IMR-90 (cell line): ENCODE measurements around the gene MRPS31. TPM values are rescaled to one million over a fixed set of nuclear protein-coding genes. Genes with fewer than 3 reads are reported as not detected.

Source experiments
- ATAC-seq: fragments of 200-7000 bp; cut with Tn5 transposase; 2 replicates; pipeline ENCODE4 v1.9.1; 2020; ENCODE audit warnings: low read depth, mild to moderate bottlenecking, moderate library complexity
- BruUV-seq: library from RNA; stranded (reverse); fragments of 400-500 nt; replicated peaks from 2 replicates; lab custom pipeline; 2021; lab: Mats Ljungman, UMichigan
- CTCF ChIA-PET: fragments of 300-600 bp; formaldehyde crosslinking; extraction: SDS; loops from one replicate; lab custom pipeline; 2021; ENCODE audit warnings: antibody characterized with exemption; lab: Yijun Ruan, JAX
- POLR2A ChIA-PET: fragments of 300-600 bp; sonication (Branson Sonifier 250); formaldehyde crosslinking; loops from one replicate; lab custom pipeline; 2022; ENCODE audit warnings: antibody characterized with exemption; ENCODE audit not compliant: unreplicated experiment; lab: Charles Lee
- DNase-seq: peaks from one replicate; pipeline ENCODE4 v3.0.0; 2013
- H2AFZ ChIP-seq: replicated peaks from 2 replicates; pipeline ENCODE3; 2013; ENCODE audit warnings: low read length, mild to moderate bottlenecking; ENCODE audit not compliant: poor library complexity
- H2AK5ac ChIP-seq: 2 replicates; pipeline ENCODE4 v1.6.1; 2013; ENCODE audit warnings: low read depth, low read length, inconsistent platforms
- H2AK9ac ChIP-seq: replicated peaks from 2 replicates; pipeline ENCODE3; 2013; ENCODE audit warnings: mild to moderate bottlenecking, low read depth, low read length, moderate library complexity; ENCODE audit not compliant: poor library complexity
- H2BK120ac ChIP-seq: 2 replicates; pipeline ENCODE4 v1.6.1; 2013; ENCODE audit warnings: low read depth, low read length, inconsistent platforms
- H2BK15ac ChIP-seq: 3 replicates; pipeline ENCODE4 v1.6.1; 2013; ENCODE audit warnings: low read depth, low read length, inconsistent platforms
- H2BK20ac ChIP-seq: 2 replicates; pipeline ENCODE4 v1.6.1; 2013; ENCODE audit warnings: low read depth, mild to moderate bottlenecking, inconsistent platforms, low read length, moderate library complexity
- H2BK5ac ChIP-seq: 2 replicates; pipeline ENCODE4 v1.6.1; 2013; ENCODE audit warnings: mild to moderate bottlenecking, low read depth, low read length, inconsistent platforms; ENCODE audit not compliant: poor library complexity, severe bottlenecking
- H3K14ac ChIP-seq: replicated peaks from 2 replicates; pipeline ENCODE4 v1.6.1; 2013; ENCODE audit warnings: low read depth, low read length, inconsistent platforms
- H3K18ac ChIP-seq: 2 replicates; pipeline ENCODE4 v1.6.1; 2013; ENCODE audit warnings: low read depth, low read length, control low read depth
- H3K23ac ChIP-seq: 2 replicates; pipeline ENCODE4 v1.6.1; 2013; ENCODE audit warnings: low read depth, low read length, inconsistent platforms
- H3K27ac ChIP-seq: 2 replicates; pipeline ENCODE4 v1.5.1; 2013; ENCODE audit warnings: mild to moderate bottlenecking, control low read depth, low read length; ENCODE audit not compliant: insufficient read depth
- H3K27me3 ChIP-seq: 2 replicates; pipeline ENCODE4 v1.6.1; 2013; ENCODE audit warnings: low read length; ENCODE audit not compliant: control insufficient read depth, insufficient read depth
- H3K36me3 ChIP-seq: 2 replicates; pipeline ENCODE4 v1.6.1; 2013; ENCODE audit warnings: low read length, mixed read lengths; ENCODE audit not compliant: control insufficient read depth, insufficient read depth
- H3K4ac ChIP-seq: 2 replicates; pipeline ENCODE4 v1.6.1; 2013; ENCODE audit warnings: low read depth, low read length, inconsistent platforms
- H3K4me1 ChIP-seq: 2 replicates; pipeline ENCODE4 v1.6.1; 2013; ENCODE audit warnings: low read length, mixed read lengths; ENCODE audit not compliant: control insufficient read depth, insufficient read depth
- H3K4me2 ChIP-seq: 2 replicates; pipeline ENCODE4 v1.6.1; 2013; ENCODE audit warnings: low read depth, mild to moderate bottlenecking, control low read depth, low read length, moderate library complexity
- H3K4me3 ChIP-seq: 2 replicates; pipeline ENCODE4 v1.5.1; 2013; ENCODE audit warnings: low read depth, mild to moderate bottlenecking, control low read depth, low read length, moderate library complexity; ENCODE audit not compliant: insufficient read depth
- H3K56ac ChIP-seq: 2 replicates; pipeline ENCODE4 v1.6.1; 2013; ENCODE audit warnings: low read length, inconsistent platforms; ENCODE audit not compliant: insufficient read depth; ENCODE audit errors: extremely low read depth
- H3K79me1 ChIP-seq, 2 experiments: 2 replicates each; pipeline ENCODE4 v1.6.1; 2013; ENCODE audit warnings: low read length in 2 of 2, inconsistent platforms in 1 of 2, low read depth in 1 of 2
- H3K9ac ChIP-seq: 2 replicates; pipeline ENCODE4 v1.6.1; 2013; ENCODE audit warnings: low read depth, low read length, control low read depth
- H3K9me1 ChIP-seq: 2 replicates; pipeline ENCODE4 v1.6.1; 2013; ENCODE audit warnings: low read length, inconsistent platforms; ENCODE audit not compliant: insufficient read depth
- H3K9me3 ChIP-seq: 2 replicates; pipeline ENCODE4 v1.6.1; 2013; ENCODE audit warnings: low read length; ENCODE audit not compliant: control insufficient read depth, insufficient read depth
- H4K20me1 ChIP-seq: 2 replicates; pipeline ENCODE4 v1.6.1; 2013; ENCODE audit warnings: low read length, inconsistent platforms; ENCODE audit not compliant: insufficient read depth
- H4K5ac ChIP-seq: 2 replicates; pipeline ENCODE4 v1.6.1; 2013; ENCODE audit warnings: mild to moderate bottlenecking, low read depth, low read length, control low read depth
- H4K8ac ChIP-seq, 2 experiments: 2 replicates each; pipeline ENCODE4 v1.6.1; 2013; ENCODE audit warnings: low read depth in 2 of 2, low read length in 2 of 2, control low read depth in 1 of 2, inconsistent platforms in 1 of 2
- H4K91ac ChIP-seq: 2 replicates; pipeline ENCODE4 v1.6.1; 2013; ENCODE audit warnings: low read depth, low read length, inconsistent platforms; ENCODE audit not compliant: insufficient read depth
- BHLHE40 ChIP-seq: fragments of 150-350 bp; IDR thresholded peaks from 2 replicates; pipeline ENCODE4 v1.6.1; 2016; ENCODE audit warnings: mild to moderate bottlenecking, low read depth, low read length
- CEBPB ChIP-seq: IDR thresholded peaks from 2 replicates; pipeline ENCODE4 v1.6.1; 2012; ENCODE audit warnings: low read depth, low read length, improper control_type of control experiment
- CHD1 ChIP-seq: IDR thresholded peaks from 2 replicates; pipeline ENCODE4 v1.6.1; 2012; ENCODE audit warnings: low read depth, low read length, improper control_type of control experiment
- CTCF ChIP-seq: conservative IDR thresholded peaks from 2 replicates; pipeline ENCODE4 v1.5.1; 2012; ENCODE audit warnings: mild to moderate bottlenecking, low read depth, low read length, improper control_type of control experiment
- ELK1 ChIP-seq: fragments of 150-350 bp; IDR thresholded peaks from 2 replicates; pipeline ENCODE4 v1.6.1; 2016; ENCODE audit warnings: low read depth, mild to moderate bottlenecking, low read length, moderate library complexity, borderline replicate concordance
- FOS ChIP-seq: fragments of 150-350 bp; IDR thresholded peaks from 2 replicates; pipeline ENCODE4 v1.6.1; 2016; ENCODE audit warnings: low read depth, low read length
- MAFK ChIP-seq: IDR thresholded peaks from 2 replicates; pipeline ENCODE4 v1.6.1; 2012; ENCODE audit warnings: low read depth, low read length, improper control_type of control experiment
- MAZ ChIP-seq: IDR thresholded peaks from 2 replicates; pipeline ENCODE4 v1.6.1; 2012; ENCODE audit warnings: low read depth, mild to moderate bottlenecking, low read length, improper control_type of control experiment, moderate library complexity, borderline replicate concordance
- MXI1 ChIP-seq: IDR thresholded peaks from 2 replicates; pipeline ENCODE4 v1.6.1; 2012; ENCODE audit warnings: low read depth, mild to moderate bottlenecking, low read length, moderate library complexity, borderline replicate concordance
- NFE2L2 ChIP-seq: fragments of 150-350 bp; IDR thresholded peaks from 2 replicates; pipeline ENCODE4 v1.6.1; 2016; ENCODE audit warnings: low read depth, mild to moderate bottlenecking, low read length
- POLR2A ChIP-seq: IDR thresholded peaks from 2 replicates; pipeline ENCODE4 v1.6.1; 2012; ENCODE audit warnings: mild to moderate bottlenecking, low read depth, low read length
- RAD21 ChIP-seq: IDR thresholded peaks from 2 replicates; pipeline ENCODE4 v1.6.1; 2012; ENCODE audit warnings: low read length, improper control_type of control experiment
- RCOR1 ChIP-seq: IDR thresholded peaks from 2 replicates; pipeline ENCODE4 v1.6.1; 2012; ENCODE audit warnings: mild to moderate bottlenecking, low read length, improper control_type of control experiment; ENCODE audit not compliant: insufficient replicate concordance
- RFX5 ChIP-seq: IDR thresholded peaks from 2 replicates; pipeline ENCODE4 v1.8.0; 2012; ENCODE audit warnings: low read depth, mild to moderate bottlenecking, low read length, moderate library complexity
- SMC3 ChIP-seq: fragments of 150-350 bp; IDR thresholded peaks from 2 replicates; pipeline ENCODE4 v1.6.1; 2016; ENCODE audit warnings: low read depth, mild to moderate bottlenecking, antibody characterized with exemption, low read length, moderate library complexity
- WGBS, 2 experiments: methylation state at CpG; one replicate each; pipeline versions ENCODE4 v1.1.5 to v1.1.7; 2013; ENCODE audit warnings: missing lambda C conversion rate in 2 of 2; ENCODE audit not compliant: insufficient read length in 1 of 2; ENCODE audit errors: extremely low coverage in 2 of 2; 5-methylcytosine and 5-hydroxymethylcytosine counted together
- dilution Hi-C: fragments of 300-500 bp; cut with HindIII; formaldehyde crosslinking; loops from one replicate; pipeline ENCODE4 v1.14.3; 2018; ENCODE audit warnings: low sequenced_read_pairs; ENCODE audit not compliant: unreplicated experiment
- in situ Hi-C: fragments of 300-500 bp; cut with MboI; formaldehyde crosslinking; loops from 3 replicates; pipeline ENCODE4 v1.14.3; 2019; ENCODE audit warnings: low sequenced_read_pairs, inconsistent platforms, mixed read lengths
- intact Hi-C: fragments of 100-400 bp; cut with micrococcal nuclease; formaldehyde crosslinking; loops from 2 replicates; pipeline ENCODE4 v1.10.0; 2022
- polyA plus RNA-seq, 3 experiments: library from polyadenylated mRNA; depleted of rRNA; stranded (reverse); fragments of >200 nt; gene quantifications; 2 replicates each; pipeline ENCODE4 v1.2.3, GENCODE V29; 2012; ENCODE audit warnings: low replicate concordance in 1 of 3
- total RNA-seq: library from RNA; depleted of rRNA; stranded (reverse); fragments of >200 nt; gene quantifications from 2 replicates; pipeline ENCODE4 v1.2.3, GENCODE V29; 2012
- TF ChIP-seq, protein P1 (sequence below): fragments of 150-350 bp; IDR thresholded peaks from 2 replicates; pipeline ENCODE4 v1.6.1; 2017; ENCODE audit warnings: mild to moderate bottlenecking, antibody characterized with exemption, low read length, low read depth

Gene MRPS31
- total and polyA plus RNA-seq, 2 of the 4 experiments (the other 2 are of a cell fraction) = 9.3 to 14.8 TPM

- CTCF ChIA-PET = interaction anchor here (1.1 kb wide), 1 partner anchor 35 kb away, joined by 3 read pairs; no protein-coding TSS in a partner anchor
- H2BK20ac ChIP-seq = no peak overlapping the region
- H3K27ac ChIP-seq = no peak overlapping the region
- BruUV-seq = no TSS peak
- H3K4me3 ChIP-seq = no peak overlapping the region
- no peak overlapping the region for H3K4ac ChIP-seq
- no peak overlapping the region for H3K4me2 ChIP-seq
- H3K18ac ChIP-seq = no peak overlapping the region
- H3K9me1 ChIP-seq = peaks cover 16% of the 10 kb centered on the region
- no peaks in the 10 kb centered on the region for H3K27me3 ChIP-seq
- no peak overlapping the region for H3K14ac ChIP-seq
- H2BK15ac ChIP-seq = no peak overlapping the region
- ATAC-seq (no peak), DNase-seq (no peak)
- H2BK120ac ChIP-seq = no peak overlapping the region
- H3K56ac ChIP-seq = no peak overlapping the region
- intact Hi-C loops = loop anchor here (10.0 kb wide), 3 partner anchors 275 to 1095 kb away; no protein-coding TSS in a partner anchor
- no peak overlapping the region for H2BK5ac ChIP-seq
- TF ChIP-seq ELK1 (no peak), CHD1 (no peak), RFX5 (no peak), MAFK (no peak), MXI1 (no peak), FOS (no peak), NFE2L2 (no peak), MAZ (no peak), RAD21 (no peak), SMC3 (no peak), RCOR1 (no peak), CTCF (no peak), CEBPB (no peak), POLR2A (no peak), BHLHE40 (no peak)
- TF ChIP-seq, protein P1, sequence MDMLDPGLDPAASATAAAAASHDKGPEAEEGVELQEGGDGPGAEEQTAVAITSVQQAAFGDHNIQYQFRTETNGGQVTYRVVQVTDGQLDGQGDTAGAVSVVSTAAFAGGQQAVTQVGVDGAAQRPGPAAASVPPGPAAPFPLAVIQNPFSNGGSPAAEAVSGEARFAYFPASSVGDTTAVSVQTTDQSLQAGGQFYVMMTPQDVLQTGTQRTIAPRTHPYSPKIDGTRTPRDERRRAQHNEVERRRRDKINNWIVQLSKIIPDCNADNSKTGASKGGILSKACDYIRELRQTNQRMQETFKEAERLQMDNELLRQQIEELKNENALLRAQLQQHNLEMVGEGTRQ = no peak
- no peak overlapping the region for H2AK5ac ChIP-seq
- no peaks in the 10 kb centered on the region for H3K79me1 ChIP-seq
- H3K4me1 ChIP-seq = peaks cover 5% of the 10 kb centered on the region
- no peak overlapping the region for H3K23ac ChIP-seq
- H4K8ac ChIP-seq = no peak overlapping the region
- no peaks in the 10 kb centered on the region for H3K36me3 ChIP-seq
- no peak overlapping the region for H3K9ac ChIP-seq
- H2AK9ac ChIP-seq = no peak overlapping the region
- no CpG with 5 or more reads among the region's 5 CpGs for WGBS, 2 experiments
- in situ Hi-C loops = loop anchor here (10.0 kb wide), 1 partner anchor 275 kb away; no protein-coding TSS in a partner anchor
- H4K20me1 ChIP-seq = no peaks in the 10 kb centered on the region
- no peaks in the 10 kb centered on the region for H3K9me3 ChIP-seq
- H4K91ac ChIP-seq = no peak overlapping the region
- POLR2A ChIA-PET = interaction anchor here (0.7 kb wide), 1 partner anchor 9 kb away, joined by 3 read pairs; the partner anchor contains the start of gene SLC25A15
- H4K5ac ChIP-seq = no peak overlapping the region
- no peak overlapping the region for H2AFZ ChIP-seq
- dilution Hi-C loops = no loop called here
Measured at GRCh38 chr13:40779796-40780285, 8.9 kb upstream of the MRPS31 start.
